SJSA1 (cell line): ENCODE results near the gene PDZRN3. TPM values are rescaled to one million over a fixed set of nuclear protein-coding genes. Genes with fewer than 3 reads are reported as not detected.

Experiments used
- DNase-seq, 2 experiments: peaks; one replicate each; pipeline ENCODE4 v3.0.0-alpha.2; 2015 to 2020; ENCODE audit warnings: low spot score in 2 of 2, low read depth in 1 of 2
- H3K27ac ChIP-seq: fragments of 250-450 bp; sonication (Bioruptor Pico); 2 replicates; pipeline ENCODE4 v1.5.1; 2020; ENCODE audit warnings: mild to moderate bottlenecking, moderate library complexity
- H3K27me3 ChIP-seq: fragments of 250-450 bp; sonication (Bioruptor Pico); replicated peaks from 2 replicates; pipeline ENCODE4 v1.5.1; 2020; ENCODE audit warnings: mild to moderate bottlenecking, moderate library complexity
- H3K36me3 ChIP-seq: fragments of 250-450 bp; sonication (Bioruptor Pico); 2 replicates; pipeline ENCODE4 v1.5.1; 2020; ENCODE audit warnings: mild to moderate bottlenecking
- H3K4me1 ChIP-seq: fragments of 250-450 bp; sonication (Bioruptor Pico); replicated peaks from 2 replicates; pipeline ENCODE4 v1.6.1; 2021; ENCODE audit warnings: mild to moderate bottlenecking
- H3K4me3 ChIP-seq: fragments of 250-450 bp; sonication (Bioruptor Pico); 2 replicates; pipeline ENCODE4 v1.5.1; 2020; ENCODE audit warnings: mild to moderate bottlenecking
- H3K9me3 ChIP-seq: fragments of 250-450 bp; sonication (Bioruptor Pico); replicated peaks from 2 replicates; pipeline ENCODE4 v1.5.1; 2020; ENCODE audit warnings: mild to moderate bottlenecking
- total RNA-seq: library from RNA; depleted of rRNA; stranded (reverse); fragments of >200 nt; shearing (Covaris generic); gene quantifications from 2 replicates; pipeline ENCODE4 v1.2.3, GENCODE V29; 2014

Gene PDZRN3
- total RNA-seq, 1 experiment from 2014 or later = 0.68 TPM

- Histone ChIP-seq H3K27me3 (no peaks in the 10 kb centered on the region), H3K4me3 (no peak overlapping the region), H3K4me1 (no peaks in the 10 kb centered on the region), H3K9me3 (no peaks in the 10 kb centered on the region), H3K36me3 (no peaks in the 10 kb centered on the region), H3K27ac (no peak overlapping the region)
- DNase-seq = no peak
Measured at GRCh38 chr3:73592154-73593144, 32.3 kb downstream of the PDZRN3 start.

- Histone ChIP-seq H3K27ac (no peak overlapping the region), H3K9me3 (no peaks in the 10 kb centered on the region), H3K36me3 (no peaks in the 10 kb centered on the region), H3K4me3 (no peak overlapping the region), H3K4me1 (no peaks in the 10 kb centered on the region), H3K27me3 (no peaks in the 10 kb centered on the region)
- no peak for DNase-seq
Measured at GRCh38 chr3:73591286-73591800, 33.4 kb downstream of the PDZRN3 start.

DNA sequence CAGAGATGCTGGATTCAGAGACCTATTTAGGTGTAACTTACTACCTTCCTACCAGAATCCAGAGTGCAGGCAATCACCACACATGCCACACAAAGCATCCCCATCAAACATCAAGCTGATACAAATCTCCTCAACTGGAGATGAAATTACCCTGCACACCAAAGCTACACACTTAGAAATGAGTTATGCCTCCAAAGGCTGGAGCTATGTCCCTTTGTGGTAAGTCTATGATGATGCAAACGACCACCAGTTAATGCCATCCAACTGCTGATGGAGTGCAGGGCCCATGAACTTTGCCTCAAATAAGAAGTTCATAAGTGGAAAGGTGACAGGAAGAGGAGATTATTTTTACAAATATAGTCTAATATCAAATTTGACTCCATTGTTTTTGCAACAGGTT, 38.1 kb downstream of the PDZRN3 start:
- Histone ChIP-seq H3K27ac (no peak overlapping the region), H3K4me1 (no peaks in the 10 kb centered on the region), H3K9me3 (no peaks in the 10 kb centered on the region), H3K27me3 (no peaks in the 10 kb centered on the region), H3K36me3 (no peaks in the 10 kb centered on the region), H3K4me3 (no peak overlapping the region)
- DNase-seq = no peak

DNA sequence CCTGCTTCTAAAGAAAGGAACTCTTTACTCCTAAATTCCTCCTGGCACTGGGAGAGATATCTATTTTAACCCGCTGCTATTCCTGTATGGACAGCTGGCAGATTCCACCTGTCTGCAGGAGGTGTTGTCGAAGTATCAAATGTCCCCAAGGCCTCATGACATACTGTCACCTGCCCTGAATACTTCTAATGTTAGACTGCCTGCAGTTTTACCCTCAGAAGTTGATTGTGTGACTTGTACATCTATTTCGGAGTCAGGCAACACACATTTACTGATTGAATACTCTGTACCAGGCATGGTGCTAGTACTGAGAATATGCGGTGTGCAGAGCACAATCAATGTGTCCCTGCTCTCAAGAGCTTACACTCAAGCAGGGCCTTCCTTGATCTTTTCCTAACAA, 38.6 kb downstream of the PDZRN3 start:
- H3K27ac ChIP-seq = no peak overlapping the region
- H3K4me1 ChIP-seq = no peaks in the 10 kb centered on the region
- no peaks in the 10 kb centered on the region for H3K27me3 ChIP-seq
- no peak overlapping the region for H3K4me3 ChIP-seq
- H3K36me3 ChIP-seq = no peaks in the 10 kb centered on the region
- DNase-seq = no peak
- no peaks in the 10 kb centered on the region for H3K9me3 ChIP-seq

DNA sequence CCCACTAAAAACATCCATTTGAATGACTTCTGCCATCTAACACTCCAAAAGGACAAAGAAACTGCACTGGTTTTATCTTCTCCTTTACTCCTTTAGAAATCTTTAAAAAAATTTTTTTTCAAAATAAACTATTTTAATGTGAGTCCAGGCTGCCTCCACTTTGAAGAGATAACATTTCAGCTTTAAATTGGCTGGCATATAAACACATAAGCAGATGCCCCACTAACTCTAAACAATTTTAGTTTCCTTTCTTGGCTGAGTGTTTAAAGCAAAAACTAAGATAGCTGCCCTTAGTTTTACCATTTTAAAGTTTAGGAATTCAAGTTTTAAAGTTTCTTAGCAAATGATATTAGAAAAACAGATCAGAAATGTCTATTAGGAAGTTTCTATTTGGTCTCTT, 39.9 kb downstream of the PDZRN3 start:
- H3K27ac ChIP-seq = no peak overlapping the region
- H3K4me1 ChIP-seq = no peaks in the 10 kb centered on the region
- no peak overlapping the region for H3K4me3 ChIP-seq
- no peaks in the 10 kb centered on the region for H3K36me3 ChIP-seq
- no peak for DNase-seq
- no peaks in the 10 kb centered on the region for H3K9me3 ChIP-seq
- H3K27me3 ChIP-seq = no peaks in the 10 kb centered on the region

GRCh38 chr3:73582535-73582934, 42.2 kb downstream of the PDZRN3 start:
- no peak for DNase-seq
- H3K4me3 ChIP-seq = no peak overlapping the region
- H3K9me3 ChIP-seq = no peaks in the 10 kb centered on the region
- H3K4me1 ChIP-seq = no peaks in the 10 kb centered on the region
- H3K27ac ChIP-seq = no peak overlapping the region
- H3K27me3 ChIP-seq = no peaks in the 10 kb centered on the region
- H3K36me3 ChIP-seq = no peaks in the 10 kb centered on the region

DNA sequence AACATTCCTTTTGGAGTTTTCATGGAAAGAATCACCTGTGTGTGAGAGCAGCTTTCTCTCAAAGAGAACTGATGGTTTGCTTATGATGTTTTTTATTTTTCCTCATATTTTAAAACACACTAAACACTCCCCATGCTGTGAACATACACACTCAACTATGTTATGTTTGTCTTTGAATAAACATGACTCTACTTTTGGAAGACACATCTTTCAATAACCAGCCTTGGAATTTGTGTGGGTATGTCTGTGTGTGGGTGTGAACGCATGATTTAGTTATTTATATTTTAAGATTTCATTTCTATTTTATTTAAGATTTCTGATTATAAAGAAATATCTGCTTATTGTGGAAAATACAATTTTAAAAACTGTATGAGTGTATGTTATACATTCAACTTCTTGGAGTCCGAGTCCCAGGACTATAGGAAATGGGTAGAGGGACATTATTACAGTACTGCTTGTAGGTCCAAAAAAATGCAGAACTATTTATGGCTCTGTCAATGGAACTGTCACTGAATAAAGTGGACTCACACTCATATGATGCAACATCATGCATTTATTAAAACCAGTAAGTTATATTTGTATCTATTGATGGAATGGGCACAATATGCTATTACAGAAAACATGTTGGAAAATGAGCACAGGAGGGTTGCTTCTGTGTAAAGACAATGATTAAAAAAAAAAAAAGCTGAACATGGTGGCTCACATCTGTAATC, 43.5 kb downstream of the PDZRN3 start:
- DNase-seq = no peak
- no peak overlapping the region for H3K27ac ChIP-seq
- H3K36me3 ChIP-seq = no peaks in the 10 kb centered on the region
- H3K9me3 ChIP-seq = no peaks in the 10 kb centered on the region
- H3K27me3 ChIP-seq = no peaks in the 10 kb centered on the region
- no peak overlapping the region for H3K4me3 ChIP-seq
- no peaks in the 10 kb centered on the region for H3K4me1 ChIP-seq

DNA sequence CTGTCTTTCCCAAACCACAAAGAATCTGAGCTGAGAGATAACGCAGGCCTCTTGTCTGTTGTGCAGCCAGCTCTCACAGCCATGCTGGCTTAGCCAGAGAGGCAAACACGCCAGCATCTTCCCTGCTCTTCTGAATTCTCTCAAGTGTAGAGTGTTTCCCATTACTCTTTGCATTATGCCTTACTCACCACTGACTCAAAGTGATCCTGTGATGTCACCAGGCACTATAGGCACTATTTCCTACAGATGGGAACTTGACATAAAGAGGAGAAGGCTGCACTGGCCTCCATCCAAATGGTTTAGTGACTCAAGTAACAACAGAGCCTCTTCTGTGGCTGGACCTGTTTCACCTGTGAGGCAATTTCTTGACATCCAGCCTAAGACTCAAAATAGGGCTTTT, 44.4 kb downstream of the PDZRN3 start:
- DNase-seq = no peak
- H3K27me3 ChIP-seq = no peaks in the 10 kb centered on the region
- H3K27ac ChIP-seq = no peak overlapping the region
- H3K4me1 ChIP-seq = no peaks in the 10 kb centered on the region
- no peaks in the 10 kb centered on the region for H3K9me3 ChIP-seq
- H3K4me3 ChIP-seq = no peak overlapping the region
- no peaks in the 10 kb centered on the region for H3K36me3 ChIP-seq

DNA sequence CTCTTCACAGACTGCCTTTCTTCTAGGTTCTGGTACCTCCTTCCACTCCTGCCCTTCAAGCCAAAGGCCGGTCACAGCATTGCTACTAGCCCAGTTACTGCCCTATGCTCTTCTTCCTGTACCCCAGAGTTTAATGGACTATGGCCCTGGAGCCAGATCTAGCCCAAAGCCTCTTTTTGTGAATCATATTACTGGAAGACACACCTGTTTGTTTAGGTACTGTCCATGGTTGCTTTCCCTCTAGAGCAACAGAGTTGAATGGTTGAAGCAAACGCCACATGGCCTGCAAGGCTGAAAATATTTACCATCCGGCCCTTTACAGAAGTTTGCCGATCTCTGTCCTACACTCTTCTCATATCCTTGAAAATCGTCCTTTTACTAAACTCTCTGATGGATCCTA, 47.0 kb downstream of the PDZRN3 start:
- Histone ChIP-seq H3K27ac (no peak overlapping the region), H3K36me3 (no peaks in the 10 kb centered on the region), H3K27me3 (no peaks in the 10 kb centered on the region), H3K4me1 (no peaks in the 10 kb centered on the region), H3K4me3 (no peak overlapping the region), H3K9me3 (no peaks in the 10 kb centered on the region)
- DNase-seq = no peak

DNA sequence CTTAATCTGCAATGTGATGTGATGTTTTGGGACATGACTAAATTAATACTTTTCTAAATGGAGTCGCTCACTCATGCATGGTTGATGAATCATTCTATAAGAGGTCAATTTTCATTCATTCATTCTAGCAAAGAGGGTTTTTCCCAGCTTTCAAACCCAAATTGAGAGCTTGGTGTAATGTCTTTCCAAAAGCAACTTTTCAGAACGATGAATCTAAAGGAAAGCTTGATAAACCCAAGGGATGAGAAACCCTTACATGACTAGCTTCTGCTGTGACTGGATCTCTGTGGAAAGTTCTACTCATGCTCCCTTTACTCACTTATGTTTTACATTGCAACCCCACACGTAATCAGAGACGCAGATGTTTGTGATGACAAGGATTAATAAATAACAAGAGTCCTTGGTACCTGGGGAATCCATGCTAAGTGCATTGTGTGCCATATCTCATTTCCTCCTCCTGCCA, 47.7 kb downstream of the PDZRN3 start:
- Histone ChIP-seq H3K27ac (no peak overlapping the region), H3K9me3 (no peaks in the 10 kb centered on the region), H3K27me3 (no peaks in the 10 kb centered on the region), H3K36me3 (no peaks in the 10 kb centered on the region), H3K4me3 (no peak overlapping the region), H3K4me1 (no peaks in the 10 kb centered on the region)
- DNase-seq = no peak

DNA sequence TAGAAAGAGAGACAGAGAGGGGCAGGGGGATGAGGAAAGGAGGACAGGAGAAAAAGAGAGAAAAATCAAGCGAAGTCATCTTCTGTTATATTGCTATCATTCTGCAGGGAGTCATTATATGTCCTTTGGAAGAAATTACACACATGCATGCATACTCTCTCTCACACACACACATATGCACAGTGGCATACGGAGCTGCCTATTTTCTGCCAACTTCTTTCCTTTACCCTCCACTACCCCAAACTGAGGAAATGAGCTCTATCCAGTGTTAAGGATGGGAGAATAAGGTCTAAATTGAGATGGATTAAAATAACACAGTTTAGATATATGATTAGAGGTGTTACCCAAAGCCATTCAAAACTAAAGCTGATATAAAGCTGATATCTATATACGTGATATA, 48.8 kb downstream of the PDZRN3 start:
- H3K9me3 ChIP-seq = no peaks in the 10 kb centered on the region
- no peak for DNase-seq

GRCh38 chr3:73575519-73575918, 49.2 kb downstream of the PDZRN3 start:
- no peaks in the 10 kb centered on the region for H3K36me3 ChIP-seq
- H3K4me1 ChIP-seq = no peaks in the 10 kb centered on the region
- DNase-seq = no peak
- no peak overlapping the region for H3K4me3 ChIP-seq
- H3K9me3 ChIP-seq = no peaks in the 10 kb centered on the region
- H3K27me3 ChIP-seq = no peaks in the 10 kb centered on the region
- H3K27ac ChIP-seq = no peak overlapping the region

More for the DNA sequence above, 48.8 kb downstream of the PDZRN3 start:
- no peak overlapping the region for H3K27ac ChIP-seq
- H3K36me3 ChIP-seq = no peaks in the 10 kb centered on the region
- no peaks in the 10 kb centered on the region for H3K27me3 ChIP-seq
- no peaks in the 10 kb centered on the region for H3K4me1 ChIP-seq
- no peak overlapping the region for H3K4me3 ChIP-seq

DNA sequence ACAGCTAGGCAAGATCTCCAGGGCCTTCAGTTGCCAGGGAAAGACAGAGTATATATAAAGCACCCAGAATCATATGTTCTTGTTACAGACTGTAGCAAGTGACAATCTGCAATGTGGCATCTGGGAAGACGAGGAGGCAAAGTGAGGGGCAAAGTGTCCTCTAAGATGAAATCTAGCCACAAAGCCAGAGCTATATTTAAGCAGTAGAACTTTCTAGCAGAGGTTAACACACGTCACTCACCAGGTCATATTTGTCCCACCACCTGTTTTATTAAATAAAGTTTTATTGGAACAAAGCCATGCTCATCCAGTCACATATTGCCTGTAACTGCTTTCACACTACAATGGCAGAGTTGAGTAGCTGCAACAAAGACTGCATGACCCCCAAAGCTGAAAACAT, 51.5 kb downstream of the PDZRN3 start:
- no peak overlapping the region for H3K4me3 ChIP-seq
- no peaks in the 10 kb centered on the region for H3K27me3 ChIP-seq
- DNase-seq = no peak
- H3K36me3 ChIP-seq = no peaks in the 10 kb centered on the region
- H3K4me1 ChIP-seq = no peaks in the 10 kb centered on the region
- H3K27ac ChIP-seq = no peak overlapping the region
- H3K9me3 ChIP-seq = no peaks in the 10 kb centered on the region

GRCh38 chr3:73572368-73572767, 52.4 kb downstream of the PDZRN3 start:
- Histone ChIP-seq H3K4me3 (no peak overlapping the region), H3K36me3 (no peaks in the 10 kb centered on the region), H3K27me3 (no peaks in the 10 kb centered on the region), H3K4me1 (no peaks in the 10 kb centered on the region), H3K27ac (no peak overlapping the region), H3K9me3 (no peaks in the 10 kb centered on the region)
- DNase-seq = no peak
